ENCODE results near the gene ROBO4. TPM values are rescaled to one million over a fixed set of nuclear protein-coding genes. Genes with fewer than 3 reads are reported as not detected.

Gene ROBO4
- total RNA-seq, 1 donor from 2014 or later, result 1.6 TPM

- DNase-seq (ENCODE audit: low spot score in 2 of 2) (no peak), FAIRE-seq (no peak)
These were observed 22.7 kb upstream of the ROBO4 start for GRCh38 chr11:124920356-124920755.

- FAIRE-seq, result no peak
These were observed 22.2 kb upstream of the ROBO4 start for GRCh38 chr11:124919898-124920297.

GRCh38 chr11:124918950-124919349 lies 21.3 kb upstream of the ROBO4 start, which contains the start of gene HEPN1:
Gene HEPN1 (plus strand): TSS chr11:124919250.
- FAIRE-seq (no peak), DNase-seq (ENCODE audit: low spot score in 2 of 2) (no peak)

More at GRCh38 chr11:124919898-124920297, 22.2 kb upstream of the ROBO4 start:
- DNase-seq (ENCODE audit: low spot score in 2 of 2), result no peak

- DNase-seq (ENCODE audit: low spot score in 2 of 2) (peak in 1 of 2 donors; percentile 48), FAIRE-seq (no peak)
These were observed 19.5 kb upstream of the ROBO4 start for GRCh38 chr11:124917115-124917637.

- DNase-seq (ENCODE audit: low spot score in 2 of 2), result no peak
- no peak for FAIRE-seq
These were observed 18.7 kb upstream of the ROBO4 start for GRCh38 chr11:124916370-124916710.

GRCh38 chr11:124915541-124916369 lies 18.1 kb upstream of the ROBO4 start:
- no peak for FAIRE-seq

GRCh38 chr11:124902616-124903015 lies 5.0 kb upstream of the ROBO4 start:
- DNase-seq (ENCODE audit: low spot score in 2 of 2) (no peak), FAIRE-seq (no peak)

More at GRCh38 chr11:124915541-124916369, 18.1 kb upstream of the ROBO4 start:
- DNase-seq (ENCODE audit: low spot score in 2 of 2), result no peak

- FAIRE-seq (no peak), DNase-seq (ENCODE audit: low spot score in 2 of 2) (no peak)
These were observed 2.8 kb upstream of the ROBO4 start for GRCh38 chr11:124900464-124900863.

GRCh38 chr11:124899383-124900145 lies 1.9 kb upstream of the ROBO4 start:
- FAIRE-seq, result no peak
- DNase-seq (ENCODE audit: low spot score in 2 of 2), result no peak

- FAIRE-seq (no peak), DNase-seq (ENCODE audit: low spot score in 2 of 2) (no peak)
These were observed 1.0 kb upstream of the ROBO4 start for GRCh38 chr11:124898711-124899110.

- FAIRE-seq (no peak), DNase-seq (ENCODE audit: low spot score in 2 of 2) (no peak)
These were observed 607 bp upstream of the ROBO4 start for GRCh38 chr11:124898263-124898680.

- no peak for FAIRE-seq
These were observed 759 bp downstream of the ROBO4 start for GRCh38 chr11:124896821-124897391.

GRCh38 chr11:124896071-124896750 lies 1.5 kb downstream of the ROBO4 start:
- DNase-seq (ENCODE audit: low spot score in 2 of 2) (no peak), FAIRE-seq (no peak)

More at GRCh38 chr11:124896821-124897391, 759 bp downstream of the ROBO4 start:
- no peak for DNase-seq (ENCODE audit: low spot score in 2 of 2)

GRCh38 chr11:124895471-124895971 lies 2.1 kb downstream of the ROBO4 start:
- no peak for DNase-seq (ENCODE audit: low spot score in 2 of 2)

GRCh38 chr11:124894606-124895430 lies 2.8 kb downstream of the ROBO4 start:
- no peak for FAIRE-seq

More at GRCh38 chr11:124895471-124895971, 2.1 kb downstream of the ROBO4 start:
- no peak for FAIRE-seq

GRCh38 chr11:124893781-124894401 lies 3.8 kb downstream of the ROBO4 start:
- DNase-seq (ENCODE audit: low spot score in 2 of 2), result no peak
- FAIRE-seq, result no peak

More at GRCh38 chr11:124894606-124895430, 2.8 kb downstream of the ROBO4 start:
- DNase-seq (ENCODE audit: low spot score in 2 of 2), result no peak

GRCh38 chr11:124892750-124893454 lies 4.8 kb downstream of the ROBO4 start:
- DNase-seq (ENCODE audit: low spot score in 2 of 2), result no peak
- no peak for FAIRE-seq

GRCh38 chr11:124892146-124892545 lies 5.5 kb downstream of the ROBO4 start:
- DNase-seq (ENCODE audit: low spot score in 2 of 2) (no peak), FAIRE-seq (no peak)

All from frontal cortex (tissue), 4 donors.